ENCODE results near the gene MBOAT1. TPM values are rescaled to one million over a fixed set of nuclear protein-coding genes. Genes with fewer than 3 reads are reported as not detected.

Gene MBOAT1
- polyA plus RNA-seq, 2 of the 4 experiments (the other 2 are of a cell fraction) = 1.9 to 5.5 TPM

- TF ChIP-seq ESRRA (IDR thresholded peaks at IDR 0.05; ENCODE audit: borderline replicate concordance, low read length) (no peak), CHD4 (IDR thresholded peaks at IDR 0.05; ENCODE audit: borderline replicate concordance) (no peak)
These were observed 113.1 kb downstream of the MBOAT1 start (continued) for GRCh38 chr6:20099156-20099555.

DNA sequence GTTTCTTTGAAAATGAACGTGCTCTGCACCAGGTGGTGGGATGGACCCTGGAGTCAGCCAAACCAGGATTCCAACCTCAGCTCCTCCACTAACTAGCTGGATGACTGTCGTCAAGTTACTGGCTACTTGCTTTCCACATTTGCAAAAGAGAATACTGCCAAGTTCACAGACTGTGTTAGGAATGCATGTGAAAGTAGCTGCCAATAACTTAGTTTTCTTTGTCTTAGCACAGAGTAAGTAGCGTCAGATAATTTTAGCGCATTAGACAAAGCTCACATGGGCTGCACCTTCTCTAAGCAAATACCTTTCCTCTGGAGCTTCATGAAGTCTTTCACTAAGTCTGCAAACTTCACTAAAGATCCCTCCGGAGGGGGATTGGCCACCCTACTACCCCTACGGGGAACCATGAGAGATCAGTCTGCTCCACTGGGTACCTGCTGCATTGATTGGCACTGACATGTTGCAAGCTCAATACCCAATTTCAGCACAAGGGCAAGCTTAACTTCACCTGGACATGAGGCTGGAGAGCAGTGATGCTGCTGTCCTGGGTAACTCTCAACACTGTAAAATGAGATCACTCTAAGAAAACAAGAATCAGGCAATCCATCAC lies 113.9 kb downstream of the MBOAT1 start:
- no peak overlapping the region for H3K4me3 ChIP-seq
- 93% methylated on average over 6 of the region's 6 CpGs for WGBS (ENCODE audit: missing lambda C conversion rate)
- no peak for ATAC-seq
- H3K4me2 ChIP-seq = no peak overlapping the region
- TF ChIP-seq HEYL (CRISPR knock-in tag; IDR thresholded peaks at IDR 0.05) (no peak), BHLHE40 (IDR thresholded peaks at IDR 0.05; ENCODE audit: low read depth, low read length) (no peak), USF2 (IDR thresholded peaks at IDR 0.05) (no peak), MYC (IDR thresholded peaks at IDR 0.05; ENCODE audit: borderline replicate concordance, low read length) (no peak), RAD21 (conservative IDR thresholded peaks at IDR 0.05 in 1 of 2, IDR thresholded peaks at IDR 0.05 in 1 of 2) (no peak), ZNF302 (CRISPR knock-in tag; IDR thresholded peaks at IDR 0.05) (no peak)
- no peaks in the 10 kb centered on the region for H3K9me3 ChIP-seq
- POLR2A ChIA-PET = no interaction called here
- no peak for FAIRE-seq
- no peak for DNase-seq (ENCODE audit: low read depth in 1 of 2, low spot score in 1 of 2)
- no peak overlapping the region for H3K27ac ChIP-seq
- CTCF ChIA-PET = interaction anchor here (1.3 to 3.0 kb wide), 3 partner anchors 28 to 302 kb away, joined by 3 to 16 read pairs (median 3); no protein-coding TSS in a partner anchor
- H3K4me1 ChIP-seq = no peaks in the 10 kb centered on the region

DNA sequence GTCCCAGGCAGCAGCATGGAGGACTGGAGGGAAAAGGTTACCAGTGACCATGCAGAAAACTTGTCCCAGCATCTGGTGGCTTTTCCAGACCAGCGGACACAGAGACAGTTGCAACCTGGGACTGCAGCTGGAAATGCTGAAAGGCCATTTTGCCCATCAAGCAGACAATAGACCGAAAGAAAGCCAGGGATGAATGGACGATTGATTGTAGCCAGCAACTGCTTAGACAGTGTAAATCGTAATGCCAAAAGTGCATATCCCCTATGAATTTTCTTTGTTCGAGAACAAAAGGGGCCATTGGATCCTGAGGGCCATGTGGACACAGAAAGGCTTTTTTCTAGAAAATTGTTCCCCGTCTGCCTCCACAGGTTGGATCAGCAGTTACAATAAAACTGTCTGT lies 115.7 kb downstream of the MBOAT1 start:
- no peak for DNase-seq (ENCODE audit: low read depth in 1 of 2, low spot score in 1 of 2)
- WGBS (ENCODE audit: missing lambda C conversion rate) = 94% methylated on average over 6 of the region's 6 CpGs
- no peak for FAIRE-seq
- Histone ChIP-seq H3K4me3 (no peak overlapping the region), H3K4me1 (no peaks in the 10 kb centered on the region), H3K27ac (no peak overlapping the region), H3K4me2 (no peak overlapping the region), H3K9me3 (no peaks in the 10 kb centered on the region)
- no peak for ATAC-seq
- ChIA-PET CTCF (interaction anchor here (3.0 kb wide), 1 partner anchor 30 kb away, joined by 16 read pairs; no protein-coding TSS in a partner anchor), POLR2A (no interaction called here)
- TF ChIP-seq EHF (CRISPR knock-in tag; IDR thresholded peaks at IDR 0.05) (no peak), EHMT2 (IDR thresholded peaks at IDR 0.05; ENCODE audit: low read depth) (no peak), JUN (IDR thresholded peaks at IDR 0.05) (no peak)

DNA sequence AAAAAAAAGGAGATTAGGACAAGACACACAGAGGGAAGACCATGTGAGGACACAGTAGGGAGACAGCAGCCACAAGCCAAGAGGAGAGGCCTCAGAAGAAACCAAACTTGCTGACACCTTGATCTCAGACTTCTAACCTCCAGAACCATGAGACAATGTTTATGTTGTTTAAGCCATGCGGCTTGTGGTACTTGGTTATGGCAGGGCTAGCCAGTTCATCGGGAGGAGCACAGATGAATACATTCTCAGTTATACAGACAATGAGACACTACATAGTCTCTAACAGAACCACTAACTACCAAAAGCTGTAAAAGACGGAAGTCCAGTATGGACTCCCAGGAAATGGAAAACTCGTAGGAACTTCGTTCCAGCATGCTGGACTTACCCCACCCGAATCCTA lies 116.8 kb downstream of the MBOAT1 start:
- Histone ChIP-seq H3K4me2 (no peak overlapping the region), H3K4me3 (no peak overlapping the region), H3K27ac (no peak overlapping the region), H3K9me3 (no peaks in the 10 kb centered on the region), H3K4me1 (no peaks in the 10 kb centered on the region)
- no peak for FAIRE-seq
- ChIA-PET CTCF (no interaction called here), POLR2A (no interaction called here)
- TF ChIP-seq FOXS1 (CRISPR knock-in tag; IDR thresholded peaks at IDR 0.05) (no peak), GATA3 (IDR thresholded peaks at IDR 0.05; ENCODE audit: borderline replicate concordance) (no peak), JUNB (IDR thresholded peaks at IDR 0.05) (no peak), KDM1A (IDR thresholded peaks at IDR 0.05; ENCODE audit: low read depth) (no peak), RFX5 (IDR thresholded peaks at IDR 0.05) (no peak), NR3C1 (IDR thresholded peaks at IDR 0.05) (no peak), RCOR1 (IDR thresholded peaks at IDR 0.05; ENCODE audit: low read depth, low read length) (no peak), FOSB (CRISPR knock-in tag; IDR thresholded peaks at IDR 0.05) (no peak), SMC3 (IDR thresholded peaks at IDR 0.05) (no peak), HEYL (CRISPR knock-in tag; IDR thresholded peaks at IDR 0.05) (no peak)
- no peak for DNase-seq (ENCODE audit: low read depth in 1 of 2, low spot score in 1 of 2)
- WGBS (ENCODE audit: missing lambda C conversion rate) = 70% methylated on average over 6 of the region's 6 CpGs
- no peak for ATAC-seq

Data from A549 (cell line).